GM23248 (cell line): ENCODE data around the gene PTMA. TPM values are rescaled to one million over a fixed set of nuclear protein-coding genes. Genes with fewer than 3 reads are reported as not detected.
"Not testable (repeated sequence)": the region's sequence is repeated elsewhere in the genome, so short reads cannot be mapped to it uniquely, and the experiment has no call there.

Experiments
- DNase-seq: peaks from one replicate; pipeline ENCODE4 v3.0.0-alpha.2; 2015
- H2AFZ ChIP-seq: fragments of 200-600 bp; sonication (generic); 2 replicates; pipeline ENCODE4 v1.6.1; 2016; ENCODE audit warnings: antibody characterized with exemption
- H3F3A ChIP-seq: fragments of 200-600 bp; sonication (generic); 2 replicates; pipeline ENCODE4 v1.6.1; 2016; ENCODE audit warnings: mild to moderate bottlenecking, antibody characterized with exemption, mixed run types; ENCODE audit not compliant: insufficient read depth
- H3K27ac ChIP-seq: fragments of 200-600 bp; sonication (generic); 2 replicates; pipeline ENCODE4 v1.5.1; 2016; ENCODE audit warnings: mild to moderate bottlenecking
- H3K27me3 ChIP-seq: fragments of 200-600 bp; sonication (generic); replicated peaks from 2 replicates; pipeline ENCODE4 v1.6.1; 2016; ENCODE audit warnings: mild to moderate bottlenecking; ENCODE audit not compliant: insufficient read depth
- H3K36me3 ChIP-seq: fragments of 200-600 bp; sonication (generic); 2 replicates; pipeline ENCODE4 v1.6.1; 2016; ENCODE audit warnings: low read depth, mild to moderate bottlenecking
- H3K4me1 ChIP-seq: fragments of 200-600 bp; sonication (generic); 2 replicates; pipeline ENCODE4 v1.6.1; 2016; ENCODE audit warnings: mild to moderate bottlenecking; ENCODE audit not compliant: insufficient read depth
- H3K4me2 ChIP-seq: fragments of 200-600 bp; sonication (generic); one replicate; pipeline ENCODE4 v1.6.1; 2016; ENCODE audit warnings: mild to moderate bottlenecking; ENCODE audit not compliant: unreplicated experiment
- H3K4me3 ChIP-seq: fragments of 200-600 bp; sonication (generic); 2 replicates; pipeline ENCODE4 v1.5.1; 2016; ENCODE audit warnings: mild to moderate bottlenecking
- H3K79me2 ChIP-seq: fragments of 200-600 bp; sonication (generic); 2 replicates; pipeline ENCODE4 v1.6.1; 2016; ENCODE audit warnings: mild to moderate bottlenecking; ENCODE audit not compliant: insufficient read depth
- H3K9ac ChIP-seq: fragments of 200-600 bp; sonication (generic); 2 replicates; pipeline ENCODE4 v1.6.1; 2016; ENCODE audit warnings: mild to moderate bottlenecking
- H3K9me2 ChIP-seq: fragments of 200-600 bp; sonication (generic); 2 replicates; pipeline ENCODE4 v1.6.1; 2016; ENCODE audit warnings: mixed run types, mild to moderate bottlenecking, moderate library complexity; ENCODE audit not compliant: insufficient read depth
- H3K9me3 ChIP-seq: fragments of 200-600 bp; sonication (generic); one replicate; pipeline ENCODE4 v1.6.1; 2017; ENCODE audit warnings: low read depth
- H4K20me1 ChIP-seq: fragments of 200-600 bp; sonication (generic); 2 replicates; pipeline ENCODE4 v1.6.0; 2016; ENCODE audit not compliant: insufficient read depth
- EZH2 ChIP-seq: fragments of 200-600 bp; sonication (generic); IDR thresholded peaks from 2 replicates; pipeline ENCODE4 v1.6.1; 2018; ENCODE audit warnings: antibody characterized with exemption, mild to moderate bottlenecking; ENCODE audit not compliant: insufficient read depth, poor library complexity, severe bottlenecking
- EZH2phosphoT487 ChIP-seq: fragments of 200-600 bp; sonication (generic); IDR thresholded peaks from 2 replicates; pipeline ENCODE4 v1.6.1; 2018; ENCODE audit warnings: antibody characterized with exemption, moderate library complexity, mild to moderate bottlenecking, low read depth; ENCODE audit not compliant: insufficient read depth
- WGBS, 2 experiments: methylation state at CpG; one replicate each; pipeline ENCODE4 v1.1.6; 2015 to 2017; ENCODE audit warnings: low lambda C conversion rate in 2 of 2, low coverage in 1 of 2; ENCODE audit errors: missing lambda C conversion rate in 2 of 2; 5-methylcytosine and 5-hydroxymethylcytosine counted together
- in situ Hi-C: fragments of 300-500 bp; cut with MboI; formaldehyde crosslinking; loops from 2 replicates; pipeline ENCODE4 v1.15.0; 2020
- polyA plus RNA-seq: library from polyadenylated mRNA; unstranded; fragments of >200 nt; fragmentation: Nextera tagmentation; extraction: Ambion mirVana; gene quantifications from 2 replicates; pipeline ENCODE4 v1.2.1, GENCODE V29; 2016
- total RNA-seq: library from RNA; depleted of rRNA; stranded (reverse); fragments of >200 nt; shearing (Covaris generic); gene quantifications from 2 replicates; pipeline ENCODE4 v1.2.3, GENCODE V29; 2014; rRNA removed

Gene PTMA, protein sequence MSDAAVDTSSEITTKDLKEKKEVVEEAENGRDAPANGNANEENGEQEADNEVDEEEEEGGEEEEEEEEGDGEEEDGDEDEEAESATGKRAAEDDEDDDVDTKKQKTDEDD
- total RNA-seq (301 and 318 TPM in 2 replicates), polyA plus RNA-seq (570 and 594 TPM in 2 replicates)

DNA sequence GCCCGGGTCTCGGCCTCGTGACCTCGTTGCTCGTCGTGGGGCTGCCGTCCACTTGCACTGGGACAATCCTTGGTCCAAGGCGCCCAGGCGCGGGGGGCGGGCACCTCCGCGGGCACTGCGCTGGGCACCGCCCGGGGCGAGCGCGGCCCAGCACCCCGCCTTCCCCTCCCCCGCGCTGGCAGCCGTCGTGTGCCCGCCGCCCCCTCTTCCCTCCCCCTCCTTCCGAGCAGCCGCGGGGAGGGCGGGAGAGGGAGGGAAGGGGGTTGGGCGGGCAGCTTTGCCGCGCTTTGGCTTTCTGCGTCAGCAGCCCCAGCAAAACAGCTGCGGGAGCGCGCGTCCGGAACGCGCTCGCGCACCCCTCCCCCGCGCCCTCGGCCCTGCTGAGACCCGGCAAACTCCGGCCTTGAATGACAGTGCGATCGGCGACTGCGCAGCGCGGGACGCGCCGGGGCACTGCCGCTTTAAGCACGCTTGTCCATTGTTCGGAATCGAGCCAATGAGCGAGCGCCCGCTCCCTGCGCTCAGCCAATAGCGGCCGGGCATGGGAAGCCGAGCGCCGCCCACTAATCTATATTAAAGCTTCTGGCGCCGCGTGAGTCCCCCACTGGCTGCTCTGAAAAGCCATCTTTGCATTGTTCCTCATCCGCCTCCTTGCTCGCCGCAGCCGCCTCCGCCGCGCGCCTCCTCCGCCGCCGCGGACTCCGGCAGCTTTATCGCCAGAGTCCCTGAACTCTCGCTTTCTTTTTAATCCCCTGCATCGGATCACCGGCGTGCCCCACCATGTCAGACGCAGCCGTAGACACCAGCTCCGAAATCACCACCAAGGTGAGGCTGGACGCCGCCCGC lies at the start of gene PTMA:
TSS of gene PTMA (plus strand) at position 599 of the 846 bp plus-strand sequence. CDS start at position 781, 182 bp downstream.
- WGBS, 2 experiments: 1 to 3% methylated on average over 51 to 86 of the region's 97 CpGs
- H3K9me3 ChIP-seq: no peaks in the 10 kb centered on the region
- peak within 1 kb of the TSS; percentile 98 for H3K9ac ChIP-seq
- in situ Hi-C loops: no loop called here
- no peaks in the 10 kb centered on the region for H3K27me3 ChIP-seq
- peak within 1 kb of the TSS; percentile 85 for H3K4me2 ChIP-seq
- peaks cover 48% of the 10 kb centered on the region for H3K79me2 ChIP-seq
- peaks cover 14% of the 10 kb centered on the region for H3K4me1 ChIP-seq
- peak within 1 kb of the TSS; percentile 77 for H3K4me3 ChIP-seq
- no peaks in the 10 kb centered on the region for H3K9me2 ChIP-seq
- no peaks in the 10 kb centered on the region for H3K36me3 ChIP-seq
- H2AFZ ChIP-seq: peak within 1 kb of the TSS; percentile 93
- H4K20me1 ChIP-seq: no peaks in the 10 kb centered on the region
- peaks cover 8% of the 10 kb centered on the region; the same call in 1 of the 2 replicates for H3F3A ChIP-seq
- TF ChIP-seq EZH2 (no peak), EZH2phosphoT487 (no peak)
- peak within 1 kb of the TSS; percentile 94 for H3K27ac ChIP-seq
- DNase-seq: peak; percentile 100

DNA sequence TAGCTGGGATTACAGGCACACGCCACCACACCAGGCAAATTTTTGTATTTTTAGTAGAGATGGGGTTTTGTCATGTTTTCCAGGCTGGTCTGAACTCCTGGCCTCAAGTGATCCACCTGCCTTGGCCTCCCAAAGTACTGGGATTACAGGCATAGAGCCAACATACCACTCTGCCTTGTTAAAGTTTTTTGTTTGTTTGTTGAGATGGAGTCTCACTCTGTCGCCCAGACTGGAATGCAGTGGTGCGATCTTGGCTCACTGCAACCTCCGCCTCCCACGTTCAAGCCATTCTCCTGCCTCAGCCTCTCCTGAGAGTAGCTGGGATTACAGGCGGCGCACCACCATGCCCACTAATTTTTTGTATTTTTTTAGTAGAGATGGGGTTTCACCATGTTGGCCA lies 48.3 kb upstream of the PTMA start:
- H3K4me2 ChIP-seq, H3K9ac ChIP-seq, H3K27ac ChIP-seq, H3K4me1 ChIP-seq, H2AFZ ChIP-seq, H3K36me3 ChIP-seq, H3K9me3 ChIP-seq, H3F3A ChIP-seq, H3K9me2 ChIP-seq, in situ Hi-C loops, H3K27me3 ChIP-seq, DNase-seq, H3K79me2 ChIP-seq, H3K4me3 ChIP-seq, H4K20me1 ChIP-seq: not testable (repeated sequence)
- WGBS, 2 experiments: 82 to 90% methylated on average over 7 of the region's 7 CpGs

DNA sequence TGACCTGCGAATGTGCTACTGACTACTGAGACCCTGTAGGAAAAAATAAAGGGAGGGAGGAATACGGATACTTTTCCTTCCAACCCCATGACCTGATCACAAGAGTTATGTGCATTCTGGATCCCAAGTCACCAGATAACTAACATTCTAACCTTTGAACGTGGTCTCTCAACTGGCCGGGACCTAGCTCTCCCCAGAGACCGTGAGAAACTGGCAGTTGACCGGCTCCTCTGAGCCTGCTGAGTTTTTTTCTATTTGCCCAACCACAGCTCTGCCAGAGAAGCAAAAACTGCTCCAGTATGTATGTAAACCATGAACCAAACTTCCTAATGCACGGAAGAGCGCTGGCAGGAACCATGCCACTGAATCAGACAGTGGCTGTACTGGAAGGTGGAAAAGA lies 47.5 kb upstream of the PTMA start:
- peak overlapping the region; percentile 95; the same call in 1 of the 2 replicates for H2AFZ ChIP-seq
- no peaks in the 10 kb centered on the region for H3K9me2 ChIP-seq
- in situ Hi-C loops: no loop called here
- no peaks in the 10 kb centered on the region for H3K9me3 ChIP-seq
- TF ChIP-seq EZH2phosphoT487: no peak
- no peak for TF ChIP-seq EZH2
- 91 to 93% methylated on average over 8 of the region's 8 CpGs for WGBS, 2 experiments
- no peaks in the 10 kb centered on the region for H3K79me2 ChIP-seq
- 0 out of 2 replicates have a peak, but pooled peaks cover 5% of the 10 kb centered on the region for H3F3A ChIP-seq
- no peaks in the 10 kb centered on the region for H3K27me3 ChIP-seq
- H3K4me3 ChIP-seq: no peak overlapping the region
- H3K36me3 ChIP-seq: no peaks in the 10 kb centered on the region
- no peak overlapping the region for H3K9ac ChIP-seq
- H4K20me1 ChIP-seq: no peaks in the 10 kb centered on the region
- DNase-seq: no peak
- H3K4me1 ChIP-seq: no peaks in the 10 kb centered on the region
- H3K4me2 ChIP-seq: no peak overlapping the region
- H3K27ac ChIP-seq: no peak overlapping the region

DNA sequence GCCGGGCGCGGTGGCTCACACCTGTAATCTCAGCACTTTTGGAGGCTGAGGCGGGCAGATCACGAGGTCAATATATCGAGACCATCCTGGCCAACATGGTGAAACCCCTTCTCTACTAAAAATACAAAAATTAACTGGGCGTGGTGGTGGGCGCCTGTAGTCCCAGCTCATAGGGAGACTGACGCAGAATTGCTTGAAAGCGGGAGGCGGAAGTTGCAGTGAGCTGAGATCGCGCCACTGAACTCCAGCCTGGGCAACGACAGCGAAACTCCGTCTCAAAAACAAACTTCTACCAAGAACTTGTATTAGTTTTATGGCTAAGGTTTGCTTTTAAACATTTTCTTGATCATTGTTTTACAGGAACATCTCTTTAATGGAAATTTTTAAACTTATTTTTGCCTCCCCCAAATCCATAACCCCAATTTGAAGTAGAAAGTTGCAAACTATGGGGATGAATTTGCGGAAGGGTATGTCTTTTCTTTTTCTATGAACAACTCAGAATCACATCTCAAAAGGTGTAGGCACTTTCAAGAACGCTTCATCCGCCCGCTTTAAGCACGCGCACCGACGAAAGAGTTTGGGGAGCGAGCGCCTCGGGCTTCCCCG lies 46.8 kb upstream of the PTMA start:
- no peak for DNase-seq
- no peak for TF ChIP-seq EZH2
- no peak for TF ChIP-seq EZH2phosphoT487
- Histone ChIP-seq H3K9ac (peak overlapping the region; percentile 82), H2AFZ (peak overlapping the region; percentile 95), H3K27ac (peak overlapping the region; percentile 64), H4K20me1 (no peaks in the 10 kb centered on the region), H3K79me2 (no peaks in the 10 kb centered on the region), H3K4me1 (no peaks in the 10 kb centered on the region), H3K9me2 (no peaks in the 10 kb centered on the region), H3K4me3 (peak overlapping the region; percentile 65), H3F3A (0 out of 2 replicates have a peak, but pooled peaks cover 5% of the 10 kb centered on the region), H3K4me2 (peak overlapping the region; percentile 56), H3K36me3 (no peaks in the 10 kb centered on the region), H3K27me3 (no peaks in the 10 kb centered on the region), H3K9me3 (no peaks in the 10 kb centered on the region)
- in situ Hi-C loops: no loop called here
- 74 to 77% methylated on average over 28 of the region's 28 CpGs for WGBS, 2 experiments
